HG02981 (cell line): ENCODE results near the gene DCHS2.

Experiments
- ATAC-seq: cut with Tn5 transposase; IDR thresholded peaks from one replicate; pipeline ENCODE4 v1.9.1; 2021; ENCODE audit warnings: mild to moderate bottlenecking, moderate library complexity; ENCODE audit not compliant: unreplicated experiment

The DCHS2 gene

GRCh38 chr4:154452798-154453346 is 38.7 kb downstream of the DCHS2 start:
- no peak for ATAC-seq

GRCh38 chr4:154450966-154451365 is 40.6 kb downstream of the DCHS2 start:
- ATAC-seq = no peak

- ATAC-seq = no peak
These were observed 46.6 kb downstream of the DCHS2 start for GRCh38 chr4:154444958-154445357.

GRCh38 chr4:154441982-154442381 is 49.6 kb downstream of the DCHS2 start:
- no peak for ATAC-seq

GRCh38 chr4:154441124-154441523 is 50.5 kb downstream of the DCHS2 start:
- ATAC-seq = no peak

- ATAC-seq = no peak
These were observed 52.4 kb downstream of the DCHS2 start for GRCh38 chr4:154439224-154439623.

GRCh38 chr4:154435895-154436294 is 55.7 kb downstream of the DCHS2 start:
- no peak for ATAC-seq

- ATAC-seq = no peak
These were observed 58.1 kb downstream of the DCHS2 start for GRCh38 chr4:154433543-154433942.

- ATAC-seq = no peak
These were observed 62.4 kb downstream of the DCHS2 start for GRCh38 chr4:154429176-154429575.

- ATAC-seq = no peak
These were observed 64.5 kb downstream of the DCHS2 start for GRCh38 chr4:154427149-154427548.

- no peak for ATAC-seq
These were observed 66.1 kb downstream of the DCHS2 start for GRCh38 chr4:154425514-154425913.

- no peak for ATAC-seq
These were observed 66.7 kb downstream of the DCHS2 start for GRCh38 chr4:154424810-154425484.

- peak; percentile 48 for ATAC-seq
These were observed 69.4 kb downstream of the DCHS2 start for GRCh38 chr4:154422152-154422551.

- ATAC-seq = peak; percentile 59
These were observed 70.0 kb downstream of the DCHS2 start for GRCh38 chr4:154421618-154422017.

GRCh38 chr4:154417373-154417673 is 74.3 kb downstream of the DCHS2 start:
- no peak for ATAC-seq

- ATAC-seq = peak; percentile 33
These were observed 75.4 kb downstream of the DCHS2 start for GRCh38 chr4:154416190-154416547.

GRCh38 chr4:154415313-154415712 is 76.3 kb downstream of the DCHS2 start:
- ATAC-seq = no peak

GRCh38 chr4:154414796-154415195 is 76.8 kb downstream of the DCHS2 start:
- ATAC-seq = no peak

GRCh38 chr4:154414371-154414770 is 77.2 kb downstream of the DCHS2 start:
- no peak for ATAC-seq

GRCh38 chr4:154407443-154407842 is 84.2 kb downstream of the DCHS2 start:
- no peak for ATAC-seq

- ATAC-seq = no peak
These were observed 85.4 kb downstream of the DCHS2 start for GRCh38 chr4:154406018-154406795.

- ATAC-seq = no peak
These were observed 92.2 kb downstream of the DCHS2 start for GRCh38 chr4:154399259-154399974.
